ENCODE measurements around the gene TRPC6.
"Not testable (repeated sequence)": the region's sequence is repeated elsewhere in the genome, so short reads cannot be mapped to it uniquely, and the experiment has no call there.

TRPC6 gene

DNA sequence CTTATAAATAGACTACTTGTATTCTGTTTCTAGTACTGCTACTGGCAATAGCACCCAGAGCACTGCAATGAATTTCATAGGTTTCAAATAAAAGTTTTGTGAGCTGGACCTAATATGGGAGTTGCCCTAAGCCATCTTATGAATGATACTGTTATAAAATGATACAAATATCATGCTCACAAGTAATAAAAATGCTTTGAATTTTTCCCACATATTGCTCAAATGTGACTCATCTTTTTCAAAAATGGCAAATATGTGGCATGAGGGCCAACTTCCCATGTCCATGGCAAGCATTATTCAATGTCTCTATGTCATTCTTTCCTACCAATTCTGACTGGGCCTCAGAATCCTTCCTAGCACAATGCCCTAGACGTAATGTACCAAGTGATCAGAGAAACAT, 137.6 kb downstream of the TRPC6 start:
- DNase-seq = no peak

DNA sequence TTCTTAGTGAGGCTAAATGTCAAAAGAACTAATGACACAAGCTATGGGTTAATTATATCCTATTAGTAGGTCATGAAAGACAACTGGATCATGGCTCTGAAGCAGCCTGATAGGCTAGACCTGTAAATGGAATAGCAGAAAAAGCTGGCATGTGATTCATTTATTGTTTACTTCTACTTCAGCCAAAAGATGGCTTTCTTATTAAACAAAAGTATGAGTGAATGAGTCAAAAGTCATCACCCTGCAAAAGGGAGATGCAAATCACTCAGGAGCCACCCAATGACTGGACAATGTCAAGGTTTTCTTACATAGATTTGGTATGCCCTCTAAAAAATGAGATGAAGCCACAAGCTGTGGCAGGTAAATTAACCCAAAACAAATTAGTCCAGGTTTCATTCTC, 138.0 kb downstream of the TRPC6 start:
- DNase-seq = no peak

GRCh38 chr11:101444851-101445250, 139.0 kb downstream of the TRPC6 start:
- DNase-seq = no peak

DNA sequence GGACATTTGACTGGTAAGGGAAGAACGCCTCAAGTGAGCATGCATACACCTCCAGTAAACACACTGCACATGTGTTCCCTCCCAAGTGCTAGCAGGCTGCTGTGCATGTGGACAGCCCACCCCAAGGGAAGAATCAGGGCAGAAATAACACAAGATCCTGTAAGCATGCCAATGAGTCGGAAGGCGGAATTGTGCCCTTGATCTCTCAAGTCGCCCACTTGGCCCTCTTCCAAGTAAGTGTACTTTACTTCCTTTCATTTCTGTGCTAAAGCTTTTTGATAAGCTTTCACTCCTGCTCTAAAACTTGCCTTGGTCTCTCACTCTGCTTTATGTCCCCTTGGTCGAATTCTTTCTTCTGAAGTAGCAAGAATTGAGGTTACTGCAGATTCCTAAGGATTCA, 139.6 kb downstream of the TRPC6 start:
- no peak for DNase-seq

DNA sequence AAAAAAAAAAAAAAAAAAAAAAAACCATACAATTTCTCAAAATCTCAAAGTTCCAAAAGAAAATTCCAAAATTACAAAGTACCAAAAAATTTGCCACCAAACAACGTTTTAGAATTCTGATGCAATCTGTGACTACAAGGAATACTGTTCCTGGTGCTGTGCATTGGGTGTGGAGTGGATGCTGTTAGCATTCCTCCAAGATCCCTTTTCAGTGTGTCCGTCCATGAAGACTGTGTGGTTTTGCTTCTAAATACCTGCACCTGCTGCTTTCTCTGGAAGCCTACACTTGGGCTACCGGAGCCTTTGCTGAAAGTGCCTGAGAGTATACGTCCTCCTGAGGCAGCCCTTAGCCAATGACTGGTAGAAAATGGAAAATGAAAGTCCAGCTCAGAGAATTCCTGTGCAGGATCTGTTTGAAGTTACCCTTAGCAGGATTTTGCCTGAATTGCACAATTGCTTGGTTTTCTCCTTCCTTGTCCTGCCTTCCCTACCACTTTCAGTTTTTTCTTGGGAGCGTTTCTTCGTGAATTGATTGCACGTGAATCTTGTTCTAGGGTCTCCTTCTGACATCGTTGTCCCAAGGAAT, 140.8 kb downstream of the TRPC6 start:
- no peak for DNase-seq

- DNase-seq = no peak
These were observed 141.6 kb downstream of the TRPC6 start for GRCh38 chr11:101442171-101442570.

DNA sequence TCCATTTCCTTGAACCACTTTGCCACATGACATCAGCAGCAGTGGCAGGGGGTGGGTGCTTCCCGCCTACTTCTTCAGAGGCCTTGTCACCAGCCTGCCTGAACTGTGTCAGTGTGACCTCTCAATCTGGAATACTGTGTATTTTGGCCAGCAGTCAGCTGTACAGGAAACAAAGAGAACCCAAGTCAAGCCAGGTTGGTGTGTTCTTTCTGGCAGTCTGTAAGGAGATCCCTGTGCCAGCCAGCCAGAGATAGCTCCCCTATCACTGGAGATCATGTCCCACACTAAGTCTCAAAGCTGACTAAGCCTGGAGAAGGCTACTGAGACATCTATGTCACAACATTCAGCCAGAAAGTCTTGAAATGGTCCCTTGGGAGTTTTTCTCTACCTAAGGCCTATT, 142.1 kb downstream of the TRPC6 start:
- no peak for DNase-seq

DNA sequence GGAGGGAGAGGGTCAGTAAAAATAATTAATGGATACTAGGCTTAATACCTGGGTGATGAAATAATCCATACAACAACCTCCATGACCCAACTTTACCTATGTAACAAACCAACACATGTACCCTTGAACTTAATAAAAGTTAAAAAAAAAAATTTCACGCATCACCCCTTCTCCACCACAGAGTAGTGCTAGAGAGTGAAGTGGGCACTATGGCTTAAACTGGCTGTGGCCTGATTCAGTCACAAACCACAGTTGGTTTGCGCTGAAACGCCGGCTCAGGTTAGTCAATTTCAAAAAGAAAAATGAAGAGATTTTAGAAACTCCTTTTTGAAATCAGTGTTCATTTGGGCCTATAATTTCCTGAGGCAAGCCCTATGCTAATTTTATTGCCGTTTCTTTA, 144.3 kb downstream of the TRPC6 start:
- DNase-seq = no peak

- not testable (repeated sequence) for DNase-seq
These were observed 145.1 kb downstream of the TRPC6 start for GRCh38 chr11:101438708-101439107.

GRCh38 chr11:101438126-101438525, 145.7 kb downstream of the TRPC6 start:
- DNase-seq = no peak

- no peak for DNase-seq
These were observed 147.2 kb downstream of the TRPC6 start for GRCh38 chr11:101436511-101437142.

GRCh38 chr11:101435408-101435973, 148.3 kb downstream of the TRPC6 start:
- DNase-seq = no peak

DNA sequence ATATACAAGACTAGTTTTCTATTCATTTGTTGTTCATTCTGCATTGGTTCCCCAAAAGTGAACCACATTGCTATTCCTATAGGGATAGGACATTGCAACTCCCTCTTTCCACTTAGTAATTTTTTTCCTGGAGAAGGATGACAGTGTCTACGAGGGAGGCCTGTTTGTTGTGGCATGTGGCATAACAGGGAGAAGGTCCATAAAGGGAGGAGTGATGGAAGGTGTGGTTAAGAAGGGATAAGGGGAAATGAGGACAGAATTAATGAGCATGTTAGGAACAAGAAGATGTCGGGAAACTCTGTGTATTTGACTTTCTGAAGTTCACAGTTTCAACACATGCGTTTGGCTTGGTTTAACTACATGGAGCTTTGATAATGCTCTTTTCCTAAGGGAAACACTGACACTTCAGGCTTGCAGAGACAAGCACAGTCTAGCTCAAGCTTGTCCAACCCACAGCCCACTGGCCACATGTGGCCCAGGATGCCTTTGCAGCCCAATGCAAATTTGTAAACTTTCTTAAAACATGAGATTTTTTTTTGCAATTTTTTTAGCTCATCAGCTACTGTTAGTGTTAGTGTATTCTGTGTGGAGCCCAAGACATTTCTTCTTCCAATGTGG, 149.7 kb downstream of the TRPC6 start:
- DNase-seq = no peak

DNA sequence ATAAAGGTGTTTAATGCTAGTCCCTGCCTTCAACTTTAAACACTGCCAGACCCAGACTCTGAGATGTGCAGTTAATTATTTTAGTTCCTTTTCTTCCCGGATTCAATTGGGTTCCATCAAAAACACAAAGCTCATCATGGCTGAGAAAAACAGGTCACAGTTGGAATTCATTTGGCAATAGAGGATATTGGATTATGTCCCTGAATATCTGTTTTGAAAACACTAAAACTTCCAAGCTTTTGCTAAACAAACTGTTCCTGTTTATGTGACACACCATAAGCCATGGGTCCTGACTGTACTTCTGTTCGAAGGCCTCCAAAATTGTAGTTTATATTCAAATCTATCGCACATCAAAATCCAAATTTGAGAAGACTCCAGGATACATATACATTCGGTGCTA, 150.7 kb downstream of the TRPC6 start:
- DNase-seq = no peak

DNA sequence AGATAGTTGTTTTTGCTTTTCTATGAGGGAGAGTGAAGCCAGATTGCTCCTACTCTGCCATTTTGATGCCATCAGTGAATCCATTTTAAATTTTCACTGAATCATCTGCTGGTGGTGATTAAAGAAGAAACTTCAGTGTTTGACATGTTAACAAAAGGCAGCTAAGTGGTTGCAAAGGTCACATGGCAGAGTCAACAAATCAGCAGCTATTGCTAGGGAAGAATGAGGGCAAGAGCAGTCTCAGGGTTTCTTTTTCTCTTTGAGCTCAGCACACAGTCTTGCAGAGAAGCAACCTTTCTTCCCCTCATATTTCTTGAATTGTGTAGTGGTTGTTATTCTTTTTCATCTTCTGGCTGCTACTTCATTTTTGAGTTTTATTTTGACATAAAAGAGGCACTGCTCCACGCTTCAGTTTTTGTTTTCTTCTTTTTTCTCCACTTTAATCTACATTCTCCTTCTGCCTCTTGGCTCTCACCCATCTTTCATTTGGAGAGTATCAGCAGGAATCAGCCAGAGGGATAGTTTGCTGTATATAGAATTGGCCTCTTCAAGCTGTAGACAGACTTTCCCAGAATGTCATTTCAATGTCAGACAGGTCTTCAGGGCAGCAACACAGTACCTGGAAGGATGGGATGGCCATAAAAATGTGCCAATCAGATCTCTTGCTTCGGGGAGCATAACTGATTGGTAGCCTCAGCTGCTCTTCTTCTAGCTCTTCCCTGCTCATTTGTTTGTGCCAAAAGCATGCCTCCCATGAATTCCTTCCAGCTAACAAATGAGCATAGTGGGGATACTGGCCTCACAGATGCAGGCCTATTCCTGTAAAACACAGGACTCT, 153.9 kb downstream of the TRPC6 start:
- no peak for DNase-seq

GRCh38 chr11:101428918-101429317, 154.9 kb downstream of the TRPC6 start:
- no peak for DNase-seq

DNA sequence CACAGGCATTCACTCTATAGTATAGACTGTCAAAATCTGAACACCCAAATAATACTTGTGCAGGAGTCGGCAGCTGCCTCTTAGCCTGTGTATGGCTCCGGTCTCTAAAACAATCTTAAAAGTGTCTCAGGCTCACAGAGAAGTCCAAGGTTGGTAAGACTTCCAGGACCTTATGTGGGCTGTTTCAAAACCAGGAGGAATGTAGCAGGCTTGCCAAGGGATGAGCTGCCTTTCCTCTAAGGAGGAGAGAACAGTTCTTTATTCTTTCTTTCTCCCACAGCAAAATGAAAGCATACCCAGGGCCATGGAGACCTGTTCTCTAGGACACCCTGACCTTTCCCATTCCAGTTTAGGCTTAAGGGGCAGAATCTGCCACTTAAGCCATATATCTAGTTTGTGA, 176.5 kb downstream of the TRPC6 start:
- DNase-seq = no peak
